Stomach (tissue), 4 donors: ENCODE data around the gene SGPP1.

Experiments
- CTCF ChIP-seq, 7 experiments: fragments of 450-650 bp in 4 of 7; fragments of 200-600 bp in 3 of 7; sonication (generic) in 3 of 7; IDR thresholded peaks; one replicate each; pipeline ENCODE4 v1.5.1; 2016 to 2019; ENCODE audit warnings: antibody characterized with exemption in 7 of 7, control low read depth in 2 of 7, mild to moderate bottlenecking in 1 of 7
- POLR2A ChIP-seq, 4 donors: fragments of 450-650 bp; IDR thresholded peaks; one replicate each; pipeline ENCODE4 v1.6.1; 2016; ENCODE audit warnings: antibody characterized with exemption in 4 of 4, control low read depth in 2 of 4, mild to moderate bottlenecking in 1 of 4, moderate library complexity in 1 of 4

- TF ChIP-seq CTCF (IDR thresholded peaks at IDR 0.05) (no peak), POLR2A (IDR thresholded peaks at IDR 0.05) (no peak)
These were observed 64.2 kb downstream of the SGPP1 start for GRCh38 chr14:63663428-63664341.
